Osteocyte (in vitro differentiated cells): Measurements from ENCODE around the gene POPDC3. TPM values are rescaled to one million over a fixed set of nuclear protein-coding genes. Genes with fewer than 3 reads are reported as not detected.
A peak's percentile ranks its signal among the peaks of the same experiment; 100 is the strongest.
"Not testable (repeated sequence)": the region's sequence is repeated elsewhere in the genome, so short reads cannot be mapped to it uniquely, and the experiment has no call there.

Source experiments
- DNase-seq: peaks from one replicate; pipeline ENCODE4 v3.0.0; 2021; ENCODE audit warnings: mixed read lengths; ENCODE audit not compliant: unreplicated experiment; ENCODE audit errors: extremely low spot score
- H3K27ac Mint-ChIP-seq: one replicate; pipeline ENCODE4 v1.8.0; 2021; ENCODE audit warnings: mild to moderate bottlenecking, mixed read lengths; ENCODE audit not compliant: unreplicated experiment
- H3K27me3 Mint-ChIP-seq: one replicate; pipeline ENCODE4 v1.8.0; 2021; ENCODE audit warnings: mixed read lengths; ENCODE audit not compliant: unreplicated experiment
- H3K36me3 Mint-ChIP-seq: one replicate; pipeline ENCODE4 v1.8.0; 2021; ENCODE audit warnings: mixed read lengths; ENCODE audit not compliant: unreplicated experiment
- H3K4me1 Mint-ChIP-seq: one replicate; pipeline ENCODE4 v1.8.0; 2021; ENCODE audit warnings: mixed read lengths; ENCODE audit not compliant: unreplicated experiment
- H3K4me3 Mint-ChIP-seq: one replicate; pipeline ENCODE4 v1.8.0; 2021; ENCODE audit warnings: mild to moderate bottlenecking, moderate library complexity, mixed read lengths; ENCODE audit not compliant: unreplicated experiment
- H3K9me3 Mint-ChIP-seq: one replicate; pipeline ENCODE4 v1.8.0; 2021; ENCODE audit warnings: mixed read lengths; ENCODE audit not compliant: unreplicated experiment
- CTCF ChIP-seq: fragments of 200-600 bp; sonication (generic); IDR thresholded peaks from 2 replicates; pipeline ENCODE4 v1.5.0; 2021; ENCODE audit warnings: antibody characterized with exemption, mild to moderate bottlenecking, moderate library complexity
- long read RNA-seq: library from polyadenylated mRNA; unstranded; transcript quantifications from one replicate; pipeline ENCODE4 v2.0.0, GENCODE V29; 2021
- total RNA-seq: library from RNA; stranded (reverse); gene quantifications from 2 replicates; pipeline ENCODE4 v1.2.1, GENCODE V29; 2021

Gene POPDC3
- total RNA-seq = 1.6 and 2.1 TPM in 2 replicates
- long read RNA-seq, partial matches to known transcripts = 1 of 6 reads
- long read RNA-seq, other reads (novel, unspliced or antisense) = 0 of 6 reads

- no peak for TF ChIP-seq CTCF
- peaks cover 26% of the 10 kb centered on the region for H3K4me1 Mint-ChIP-seq
- peak within 1 kb of the TSS; percentile 80 for H3K4me3 Mint-ChIP-seq
- no peak for DNase-seq
- H3K27ac Mint-ChIP-seq = peak within 1 kb of the TSS; percentile 69
- no peaks in the 10 kb centered on the region for H3K9me3 Mint-ChIP-seq
- no peaks in the 10 kb centered on the region for H3K36me3 Mint-ChIP-seq
- H3K27me3 Mint-ChIP-seq = no peaks in the 10 kb centered on the region
These were observed at the start of gene POPDC3 for GRCh38 chr6:105179244-105180065. Gene POPDC3, minus strand, starts transcription at chr6:105180014. Its CDS starts 18,105 bp downstream, at chr6:105161909.

- Mint-ChIP-seq H3K4me3 (no peak overlapping the region), H3K9me3 (peaks cover 9% of the 10 kb centered on the region), H3K27me3 (peaks cover 39% of the 10 kb centered on the region), H3K27ac (no peak overlapping the region), H3K4me1 (no peaks in the 10 kb centered on the region), H3K36me3 (peaks cover 3% of the 10 kb centered on the region)
- TF ChIP-seq CTCF = no peak
- DNase-seq = no peak
These were observed 47.5 kb upstream of the POPDC3 start for GRCh38 chr6:105227295-105227767.

DNA sequence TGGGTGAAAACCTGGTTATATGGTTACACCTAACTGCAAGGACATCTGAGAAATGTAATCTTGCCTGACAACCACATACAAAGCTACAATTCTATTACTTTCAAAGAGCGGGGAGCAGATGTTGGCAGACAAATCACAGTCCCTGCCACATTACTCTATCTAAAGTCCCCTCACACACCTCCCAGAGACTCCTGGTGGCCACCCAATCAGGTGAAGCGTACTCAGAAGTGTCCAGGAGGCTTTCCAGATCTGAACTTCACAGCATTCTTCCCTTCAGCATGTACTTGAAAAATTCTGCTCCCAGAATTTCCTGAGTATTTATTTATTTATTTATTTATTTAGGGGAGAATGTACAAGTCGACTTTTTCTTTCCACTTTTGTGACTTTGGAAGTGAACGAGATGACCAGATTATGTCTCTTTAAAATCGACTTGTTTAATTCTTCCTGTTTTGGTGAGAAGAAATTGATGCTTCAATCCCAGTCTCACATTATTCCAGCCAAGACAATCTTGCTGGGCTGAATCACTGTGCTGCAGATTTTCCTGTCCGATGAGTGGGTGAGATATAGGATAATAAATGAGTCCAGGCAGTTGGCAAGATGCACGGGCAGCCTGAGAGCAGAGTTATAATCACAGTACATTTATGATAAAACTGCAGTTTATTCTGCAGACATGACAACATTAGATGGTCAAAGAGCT is 46.9 kb upstream of the POPDC3 start:
- TF ChIP-seq CTCF = no peak
- no peak overlapping the region for H3K4me3 Mint-ChIP-seq
- H3K36me3 Mint-ChIP-seq = peaks cover 3% of the 10 kb centered on the region
- no peak for DNase-seq
- no peaks in the 10 kb centered on the region for H3K4me1 Mint-ChIP-seq
- H3K27ac Mint-ChIP-seq = no peak overlapping the region
- H3K9me3 Mint-ChIP-seq = peaks cover 5% of the 10 kb centered on the region
- peaks cover 34% of the 10 kb centered on the region for H3K27me3 Mint-ChIP-seq

DNA sequence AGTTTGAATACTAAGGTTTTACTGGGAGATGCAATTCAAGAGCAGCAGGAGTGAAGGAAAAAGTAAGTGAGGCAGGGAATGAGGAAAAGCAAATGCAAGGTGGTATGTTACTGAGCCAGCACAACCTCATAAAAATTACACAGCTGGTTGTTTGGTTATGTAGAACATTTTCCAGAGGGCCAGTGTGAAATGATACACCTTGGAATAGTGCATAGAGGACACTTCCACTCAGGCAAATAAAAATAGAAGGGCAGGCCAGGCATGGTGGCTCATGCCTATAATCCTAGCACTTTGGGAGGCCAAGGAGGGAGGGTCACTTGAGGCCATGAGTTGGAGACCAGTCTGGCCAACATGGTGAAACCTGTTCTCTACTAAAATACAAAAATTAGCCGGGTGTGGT is 43.4 kb upstream of the POPDC3 start:
- peaks cover 7% of the 10 kb centered on the region for H3K27me3 Mint-ChIP-seq
- no peaks in the 10 kb centered on the region for H3K4me1 Mint-ChIP-seq
- no peak for TF ChIP-seq CTCF
- no peak overlapping the region for H3K4me3 Mint-ChIP-seq
- no peaks in the 10 kb centered on the region for H3K9me3 Mint-ChIP-seq
- DNase-seq = no peak
- no peaks in the 10 kb centered on the region for H3K36me3 Mint-ChIP-seq
- no peak overlapping the region for H3K27ac Mint-ChIP-seq

DNA sequence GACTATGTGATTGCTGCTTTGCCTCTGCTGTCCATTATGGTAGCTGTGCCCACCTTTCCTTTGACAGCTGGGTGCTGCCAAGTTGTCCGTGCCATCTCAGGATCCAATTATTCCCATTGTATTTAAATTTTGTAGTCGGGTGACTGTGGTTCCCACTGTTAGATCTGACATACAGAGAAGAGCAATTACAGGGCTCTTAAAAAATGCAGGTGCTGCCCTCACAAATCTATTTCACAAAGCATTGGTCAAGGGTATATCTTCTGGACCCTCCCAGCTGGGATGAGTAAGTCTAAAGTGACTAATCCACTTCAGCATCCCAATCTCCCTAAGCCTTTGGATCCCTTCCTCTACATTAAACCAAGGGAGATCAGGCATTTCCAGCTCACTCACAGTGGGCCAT is 41.4 kb upstream of the POPDC3 start:
- H3K27ac Mint-ChIP-seq, H3K9me3 Mint-ChIP-seq, H3K4me3 Mint-ChIP-seq, DNase-seq, H3K27me3 Mint-ChIP-seq, H3K4me1 Mint-ChIP-seq, H3K36me3 Mint-ChIP-seq: not testable (repeated sequence)
